AG04450 (cell line): ENCODE measurements around the gene TNFSF18. TPM values are rescaled to one million over a fixed set of nuclear protein-coding genes. Genes with fewer than 3 reads are reported as not detected.
A peak's percentile ranks its signal among the peaks of the same experiment; 100 is the strongest.

Source experiments
- CTCF ChIA-PET: fragments of 300-600, 350-600 bp; formaldehyde crosslinking; extraction: SDS; loops from one replicate; lab custom pipeline; 2022; ENCODE audit warnings: antibody characterized with exemption, inconsistent platforms; lab: Charles Lee
- POLR2A ChIA-PET: fragments of 350-600 bp; formaldehyde crosslinking; extraction: SDS; loops from one replicate; lab custom pipeline; 2021; ENCODE audit warnings: antibody characterized with exemption, inconsistent platforms; lab: Yijun Ruan, JAX
- DNase-seq: peaks from one replicate; pipeline ENCODE4 v3.0.0-alpha.2; 2011; ENCODE audit warnings: low read depth, low spot score
- H3K27ac ChIP-seq: one replicate; pipeline ENCODE4 v1.5.1; 2012; ENCODE audit warnings: low read depth, low read length, control low read depth
- H3K27me3 ChIP-seq: one replicate; pipeline ENCODE4 v1.6.0; 2012; ENCODE audit warnings: low read length; ENCODE audit not compliant: control insufficient read depth, insufficient read depth
- H3K4me3 ChIP-seq: 2 replicates; pipeline ENCODE4 v1.5.1; 2011; ENCODE audit warnings: mild to moderate bottlenecking, low read depth, low read length, control low read depth
- H3K9me3 ChIP-seq: 2 replicates; pipeline ENCODE4 v1.5.1; 2012; ENCODE audit warnings: low read length; ENCODE audit not compliant: control insufficient read depth, insufficient read depth
- CTCF ChIP-seq: IDR thresholded peaks from 2 replicates; pipeline ENCODE4 v1.5.1; 2011; ENCODE audit warnings: low read depth, low read length, control low read depth, inconsistent platforms
- polyA plus RNA-seq: library from polyadenylated mRNA; depleted of rRNA; stranded (reverse); fragments of >200 nt; gene quantifications from 2 replicates; pipeline ENCODE4 v1.2.3, GENCODE V29; 2011; rRNA removed

The TNFSF18 gene
- polyA plus RNA-seq, 1 experiment: 0.86 TPM

- ChIA-PET CTCF (interaction anchor here (0.7 kb wide), 2 partner anchors 165 to 213 kb away, joined by 6 to 10 read pairs; no protein-coding TSS in a partner anchor), POLR2A (no interaction called here)
Measured at GRCh38 chr1:172991674-172992400, 58.9 kb downstream of the TNFSF18 start.

DNA sequence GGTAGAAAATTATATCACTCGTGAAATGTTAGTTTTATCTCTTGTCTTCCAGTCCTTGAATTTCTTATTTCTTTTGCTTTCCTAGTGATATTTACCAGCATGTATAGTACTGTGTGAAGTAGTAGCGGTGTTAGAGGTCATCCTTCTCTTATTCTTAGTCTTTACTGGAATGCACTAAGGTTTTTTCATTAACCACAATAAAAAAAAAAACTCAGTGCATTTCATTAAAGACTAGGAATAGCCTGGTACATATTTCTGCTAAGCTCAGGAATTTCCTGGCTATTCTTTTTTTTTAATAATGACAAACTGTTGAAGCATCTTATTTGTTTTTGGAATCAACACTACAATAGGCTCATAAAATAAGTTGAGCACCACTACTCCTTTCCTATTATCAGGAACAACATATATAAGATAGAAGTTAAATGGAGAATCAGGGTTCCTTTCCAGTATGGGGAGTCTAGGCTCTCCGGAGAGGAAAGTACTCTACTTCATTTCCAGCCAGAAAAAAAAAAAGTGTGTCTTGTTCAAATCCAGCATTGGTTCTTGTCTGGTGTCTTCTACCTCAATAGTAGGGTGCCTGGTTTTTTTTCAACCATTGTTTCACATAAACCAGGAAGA, 60.0 kb downstream of the TNFSF18 start:
- POLR2A ChIA-PET: interaction anchor here (0.6 kb wide), 1 partner anchor 47 kb away, joined by 3 read pairs; no protein-coding TSS in a partner anchor
- peak; percentile 11 for DNase-seq
- H3K9me3 ChIP-seq: peaks cover 3% of the 10 kb centered on the region; the same call in 1 of the 2 replicates
- no peaks in the 10 kb centered on the region for H3K27me3 ChIP-seq
- CTCF ChIA-PET: no interaction called here
- H3K4me3 ChIP-seq: no peak overlapping the region
- TF ChIP-seq CTCF: no peak
- no peak overlapping the region for H3K27ac ChIP-seq

More at GRCh38 chr1:172991674-172992400, 58.9 kb downstream of the TNFSF18 start:
- H3K27me3 ChIP-seq: no peaks in the 10 kb centered on the region
- no peak for DNase-seq
- H3K4me3 ChIP-seq: no peak overlapping the region
- no peak for TF ChIP-seq CTCF
- no peak overlapping the region for H3K27ac ChIP-seq
- peaks cover 5% of the 10 kb centered on the region for H3K9me3 ChIP-seq

Other genes starting within 250 kb of the TNFSF18 start
- 28.5 and 29.3 TPM in 2 replicates for gene TNFSF4, start 156.4 kb upstream of the TNFSF18 start, polyA plus RNA-seq